GM10266 (cell line): ENCODE measurements around the gene SAMSN1.

Experiments
- DNase-seq: peaks from one replicate; pipeline ENCODE4 v3.0.0; 2012; ENCODE audit errors: extremely low spot score
- TF ChIP-seq, protein P1 (sequence below): IDR thresholded peaks from 2 replicates; pipeline ENCODE4 v1.5.1; 2012; ENCODE audit warnings: mild to moderate bottlenecking, low read depth; ENCODE audit not compliant: control insufficient read depth, insufficient read depth; ENCODE audit errors: missing control alignments

The SAMSN1 gene

DNA sequence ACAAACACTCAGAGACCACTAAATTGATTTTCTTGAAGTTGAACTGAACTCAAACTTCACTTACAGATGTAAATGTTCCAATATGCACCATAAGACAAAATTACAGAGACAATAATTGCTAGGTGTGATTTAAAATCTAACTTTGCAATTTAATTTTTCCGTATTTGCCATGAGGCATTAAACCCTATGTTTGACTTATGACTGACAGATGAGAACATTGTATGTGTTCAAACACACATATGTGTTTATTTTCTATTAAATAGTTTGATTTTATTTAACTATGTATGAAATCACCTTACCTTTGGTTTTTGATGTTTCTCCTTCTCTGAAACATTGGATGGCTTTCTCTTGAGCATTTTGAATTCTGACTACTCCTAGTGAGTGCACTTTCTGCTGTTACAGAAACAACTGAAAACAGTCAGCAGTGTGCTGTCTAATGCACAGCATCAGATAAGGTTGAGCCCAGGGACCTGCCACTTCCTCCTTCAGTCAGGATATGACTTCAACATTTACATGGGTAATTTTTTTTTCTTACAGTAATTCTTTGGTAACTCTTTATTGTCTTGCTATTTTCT, at the start of gene SAMSN1:
SAMSN1 (minus strand) TSS at position 410 of the 575 bp plus-strand sequence; CDS start at position 356, 54 bp downstream.
- TF ChIP-seq, protein P1, sequence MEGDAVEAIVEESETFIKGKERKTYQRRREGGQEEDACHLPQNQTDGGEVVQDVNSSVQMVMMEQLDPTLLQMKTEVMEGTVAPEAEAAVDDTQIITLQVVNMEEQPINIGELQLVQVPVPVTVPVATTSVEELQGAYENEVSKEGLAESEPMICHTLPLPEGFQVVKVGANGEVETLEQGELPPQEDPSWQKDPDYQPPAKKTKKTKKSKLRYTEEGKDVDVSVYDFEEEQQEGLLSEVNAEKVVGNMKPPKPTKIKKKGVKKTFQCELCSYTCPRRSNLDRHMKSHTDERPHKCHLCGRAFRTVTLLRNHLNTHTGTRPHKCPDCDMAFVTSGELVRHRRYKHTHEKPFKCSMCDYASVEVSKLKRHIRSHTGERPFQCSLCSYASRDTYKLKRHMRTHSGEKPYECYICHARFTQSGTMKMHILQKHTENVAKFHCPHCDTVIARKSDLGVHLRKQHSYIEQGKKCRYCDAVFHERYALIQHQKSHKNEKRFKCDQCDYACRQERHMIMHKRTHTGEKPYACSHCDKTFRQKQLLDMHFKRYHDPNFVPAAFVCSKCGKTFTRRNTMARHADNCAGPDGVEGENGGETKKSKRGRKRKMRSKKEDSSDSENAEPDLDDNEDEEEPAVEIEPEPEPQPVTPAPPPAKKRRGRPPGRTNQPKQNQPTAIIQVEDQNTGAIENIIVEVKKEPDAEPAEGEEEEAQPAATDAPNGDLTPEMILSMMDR = no peak
- peak; percentile 48 for DNase-seq

- TF ChIP-seq, protein P1 = no peak
- no peak for DNase-seq
These were observed 49.3 kb upstream of the SAMSN1 start for GRCh38 chr21:14595449-14595848.

DNA sequence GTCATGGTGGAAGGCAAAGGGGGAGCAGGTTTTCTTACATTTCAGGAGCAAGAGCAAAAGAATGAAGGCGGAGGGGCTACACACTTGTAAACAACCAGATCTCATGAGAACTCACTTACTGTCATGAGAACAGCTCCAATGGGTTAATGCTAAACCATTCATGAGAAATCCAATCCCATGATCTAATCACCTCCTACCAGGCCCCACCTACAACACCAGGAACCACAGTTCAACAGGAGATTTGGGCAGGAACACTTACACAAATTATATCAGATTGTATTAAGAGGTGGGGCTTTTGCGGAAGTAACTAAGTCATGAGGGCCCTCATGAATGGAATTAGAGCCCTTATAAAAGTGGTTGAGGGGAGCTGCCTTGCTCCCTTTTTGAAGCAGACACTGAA, 48.9 kb upstream of the SAMSN1 start:
- DNase-seq = no peak
- TF ChIP-seq, protein P1 = no peak

- DNase-seq = no peak
- TF ChIP-seq, protein P1 = no peak
These were observed 47.1 kb upstream of the SAMSN1 start for GRCh38 chr21:14593230-14593629.

DNA sequence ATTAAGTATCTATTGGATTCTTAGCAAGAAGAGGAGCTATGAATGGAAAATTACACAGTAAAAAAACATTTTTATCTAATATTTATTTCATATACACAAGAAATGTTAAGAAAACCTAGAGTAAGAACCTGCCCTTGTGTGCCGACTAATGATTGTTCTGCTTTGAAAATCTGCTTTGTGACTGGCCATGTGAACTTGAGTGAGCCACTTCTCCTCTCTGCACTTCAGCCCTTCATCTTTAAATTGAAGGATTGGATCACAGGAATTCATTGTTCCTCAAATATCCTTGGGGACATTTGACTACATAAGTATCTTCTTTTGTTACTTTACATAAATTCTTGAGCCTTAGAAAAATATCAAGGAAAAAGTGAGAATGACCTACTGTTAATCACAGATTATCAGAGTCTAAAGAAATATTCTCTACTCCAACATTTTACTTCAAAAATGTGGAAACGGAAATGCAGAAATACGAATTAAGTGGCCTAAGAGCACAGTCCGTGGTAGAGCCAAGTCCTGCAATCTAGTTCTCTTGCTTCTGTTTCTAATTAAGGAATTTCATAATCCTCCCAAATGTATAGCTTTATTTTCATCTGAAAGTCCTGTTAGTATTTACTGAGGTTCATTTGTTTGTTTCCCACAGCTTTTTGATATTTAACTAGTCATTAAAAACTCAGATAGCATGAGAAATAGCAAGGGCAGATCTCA, 46.3 kb upstream of the SAMSN1 start:
- no peak for DNase-seq
- TF ChIP-seq, protein P1 = no peak

DNA sequence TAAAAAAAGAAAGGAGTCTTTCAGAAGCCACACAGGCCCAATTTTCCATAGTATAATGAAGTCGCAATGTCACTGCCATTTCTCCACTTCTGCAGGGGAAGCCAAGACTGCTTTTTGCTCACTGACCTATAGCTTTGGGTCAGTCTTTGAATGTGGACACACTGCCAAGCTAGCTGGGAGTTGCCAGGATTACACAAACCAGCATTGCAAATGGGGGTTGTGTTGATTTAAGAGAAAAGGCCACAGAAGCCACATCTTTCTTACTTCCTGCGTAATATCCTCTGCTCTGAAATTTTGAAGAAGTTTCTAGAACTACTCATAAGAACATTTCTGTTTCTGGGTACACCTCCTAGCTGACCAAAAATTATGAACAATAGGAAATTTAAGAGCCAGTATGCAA, 45.8 kb upstream of the SAMSN1 start:
- TF ChIP-seq, protein P1 = no peak
- peak; percentile 8 for DNase-seq

DNA sequence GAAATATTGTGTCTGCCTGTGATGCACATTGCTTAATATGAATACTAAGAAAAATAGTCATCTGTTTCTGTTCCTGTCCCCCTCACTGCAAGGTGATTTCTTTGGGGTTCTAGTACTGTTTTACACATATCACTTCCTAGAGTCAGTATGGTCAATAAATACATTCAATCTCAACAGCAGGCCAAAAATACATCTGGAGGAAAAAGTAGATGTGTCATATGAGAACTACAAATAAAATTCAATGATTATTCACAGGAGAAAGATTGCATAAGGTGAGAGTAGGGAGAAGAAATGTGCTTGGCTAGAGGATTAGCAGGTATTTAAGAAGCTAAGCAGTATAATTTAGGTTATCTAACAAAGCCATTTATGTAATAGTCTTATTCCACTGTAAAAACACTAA, 45.3 kb upstream of the SAMSN1 start:
- TF ChIP-seq, protein P1 = no peak
- peak; percentile 13 for DNase-seq
